ENCODE results near the gene HMGB1.
A peak's percentile ranks its signal among the peaks of the same experiment; 100 is the strongest.

Gene HMGB1

GRCh38 chr13:30465593-30466357 lies at the start of gene HMGB1:
TSS of gene HMGB1 (minus strand) at chr13:30465936. CDS start at chr13:30463680, 2,256 bp downstream.
- DNase-seq = peak; percentile 95

- DNase-seq = no peak
Observed at GRCh38 chr13:30510811-30511371, 45.2 kb upstream of the HMGB1 start.

DNA sequence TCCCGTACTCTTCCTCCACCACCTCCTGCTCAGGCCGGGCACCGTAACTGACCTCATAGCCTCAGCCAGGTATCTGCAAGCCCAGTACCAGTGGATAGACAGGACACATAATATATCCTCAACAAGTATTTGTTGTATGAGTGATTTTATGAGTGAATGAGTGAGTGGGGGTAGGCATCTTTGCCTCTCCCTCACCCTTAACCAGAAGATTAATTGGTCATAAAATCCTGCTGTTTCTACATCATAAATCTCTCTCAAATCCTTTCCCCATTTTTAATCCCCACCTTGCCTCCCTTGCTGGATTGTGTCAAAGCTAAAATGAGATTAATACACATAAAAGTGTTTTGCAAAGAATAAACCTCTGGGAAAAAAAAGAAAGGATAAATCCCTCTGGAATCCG lies 44.4 kb upstream of the HMGB1 start:
- DNase-seq = no peak

DNA sequence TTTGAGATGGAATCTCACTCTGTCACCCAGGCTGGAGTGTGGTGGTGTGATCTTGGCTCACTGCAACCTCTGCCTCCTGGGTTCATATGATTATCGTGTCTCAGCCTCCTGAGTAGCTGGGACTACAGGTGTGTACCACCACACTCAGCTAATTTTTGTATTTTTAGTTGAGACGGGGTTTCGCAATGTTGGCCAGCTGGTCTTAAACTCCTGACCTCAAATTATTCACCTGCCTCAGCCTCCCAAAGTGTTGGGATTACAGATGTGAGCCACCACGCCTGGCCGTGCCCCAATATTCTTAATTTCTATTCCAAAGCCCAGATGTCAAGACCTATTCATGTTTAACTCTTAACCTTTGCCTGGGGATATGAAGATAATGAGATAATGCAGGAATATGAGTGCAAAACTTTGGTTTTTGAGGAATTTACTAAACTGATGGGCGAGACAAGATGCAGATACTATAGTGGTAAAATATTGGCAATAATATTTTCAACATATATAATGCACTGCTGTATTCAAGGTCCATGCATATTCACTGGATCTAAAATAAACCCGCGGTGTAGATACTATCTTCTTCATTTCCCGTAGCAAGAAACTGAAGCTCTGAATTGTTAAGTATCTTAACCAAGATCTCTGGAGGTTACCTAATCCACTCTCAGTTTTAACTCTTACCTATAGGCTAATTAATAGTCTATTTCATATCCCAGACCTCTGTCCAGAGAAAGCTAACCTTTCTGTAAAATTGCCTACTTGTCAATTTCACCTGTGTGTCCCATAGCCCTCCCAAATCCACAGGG lies 43.7 kb upstream of the HMGB1 start:
- no peak for DNase-seq

GRCh38 chr13:30504081-30504480 lies 38.3 kb upstream of the HMGB1 start:
- DNase-seq = no peak

DNA sequence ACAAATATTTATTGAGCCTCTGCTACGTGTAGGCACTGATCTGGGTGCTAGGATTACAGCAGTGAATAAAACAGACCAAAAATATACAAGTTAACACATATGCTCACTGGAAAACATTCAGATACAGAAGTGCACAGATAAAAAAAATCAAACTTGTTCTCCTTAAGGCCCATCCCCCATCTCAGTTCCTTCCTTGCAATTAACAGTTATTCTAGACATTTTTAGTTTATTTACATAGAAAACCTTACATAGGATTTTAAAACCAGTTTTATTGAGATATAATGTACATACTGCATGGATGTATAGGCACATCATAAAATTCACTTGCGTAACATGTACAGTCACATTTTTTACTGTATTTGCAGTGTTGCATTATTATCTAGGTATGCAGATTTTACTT lies 36.5 kb upstream of the HMGB1 start:
- DNase-seq = no peak

GRCh38 chr13:30499338-30499737 lies 33.6 kb upstream of the HMGB1 start:
- DNase-seq = no peak

GRCh38 chr13:30496147-30496546 lies 30.4 kb upstream of the HMGB1 start:
- no peak for DNase-seq

GRCh38 chr13:30495746-30496145 lies 30.0 kb upstream of the HMGB1 start:
- DNase-seq = no peak

DNA sequence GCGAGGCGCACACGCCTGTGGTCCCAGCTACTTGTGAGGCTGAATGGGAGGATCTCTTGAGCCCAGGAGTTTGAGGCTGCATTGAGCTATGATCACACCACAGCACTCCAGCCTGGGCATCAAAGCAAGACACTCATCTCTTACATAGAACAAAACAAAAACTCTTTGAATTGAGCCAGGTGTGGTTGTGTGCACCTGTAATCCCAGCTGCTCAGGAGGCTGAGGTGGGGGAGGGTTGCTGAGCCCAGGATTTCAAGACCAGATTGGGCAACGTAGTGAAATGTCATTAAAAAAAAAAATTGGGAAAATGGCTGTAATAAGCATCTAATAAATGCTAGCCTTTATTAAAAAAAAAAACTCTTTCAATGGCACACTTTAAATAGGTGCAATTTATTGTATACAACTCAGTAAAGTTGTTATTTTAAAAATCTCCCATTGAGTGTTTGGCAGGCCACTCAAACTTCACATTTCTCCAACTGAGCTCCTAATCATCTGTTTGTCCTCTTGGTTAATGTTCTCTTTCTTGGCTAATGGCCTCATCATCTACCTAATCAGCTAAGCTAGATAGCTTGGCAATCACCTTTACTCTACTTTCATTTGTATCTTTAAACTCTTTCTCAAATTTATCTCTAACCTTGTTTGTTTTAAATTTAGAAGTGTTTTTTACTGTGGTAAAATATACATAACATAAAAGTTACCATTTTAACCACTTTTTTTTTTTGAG lies 28.1 kb upstream of the HMGB1 start:
- DNase-seq = no peak

- DNase-seq = no peak
Observed at GRCh38 chr13:30487075-30487470, 21.3 kb upstream of the HMGB1 start.

- no peak for DNase-seq
Observed at GRCh38 chr13:30486230-30487074, 20.7 kb upstream of the HMGB1 start.

GRCh38 chr13:30481241-30481760 lies 15.6 kb upstream of the HMGB1 start:
- no peak for DNase-seq

DNA sequence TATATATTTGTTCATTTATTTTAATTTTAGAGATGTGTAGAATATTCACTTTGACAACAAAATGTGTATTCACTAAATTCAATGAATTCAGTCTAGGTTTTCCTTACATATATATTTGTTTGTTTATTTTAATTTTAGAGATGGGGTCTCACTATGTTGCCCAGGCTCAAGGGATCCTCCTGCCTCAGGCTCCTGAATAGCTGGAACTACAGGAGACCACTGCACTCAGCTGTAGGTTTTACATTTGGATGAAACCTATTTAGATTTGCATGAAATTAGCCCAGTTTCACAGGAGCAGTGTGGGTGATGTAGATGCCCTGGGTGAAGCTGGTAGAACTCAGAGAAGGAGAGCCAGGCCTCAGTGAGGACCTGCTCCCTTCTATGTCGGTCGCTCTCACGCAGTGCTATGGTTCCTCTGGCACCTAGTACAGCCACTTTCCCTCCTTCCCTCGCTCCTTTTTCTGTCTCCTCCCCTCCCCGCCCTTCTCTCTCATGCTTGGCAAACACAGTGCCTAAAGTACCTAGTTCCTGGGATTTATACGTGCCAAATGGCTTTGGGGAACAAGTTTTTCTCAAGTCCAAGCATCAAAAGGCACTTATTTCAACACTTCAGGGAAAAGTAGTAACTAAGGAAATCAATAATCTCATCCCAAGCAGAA lies 14.7 kb upstream of the HMGB1 start:
- DNase-seq = no peak

DNA sequence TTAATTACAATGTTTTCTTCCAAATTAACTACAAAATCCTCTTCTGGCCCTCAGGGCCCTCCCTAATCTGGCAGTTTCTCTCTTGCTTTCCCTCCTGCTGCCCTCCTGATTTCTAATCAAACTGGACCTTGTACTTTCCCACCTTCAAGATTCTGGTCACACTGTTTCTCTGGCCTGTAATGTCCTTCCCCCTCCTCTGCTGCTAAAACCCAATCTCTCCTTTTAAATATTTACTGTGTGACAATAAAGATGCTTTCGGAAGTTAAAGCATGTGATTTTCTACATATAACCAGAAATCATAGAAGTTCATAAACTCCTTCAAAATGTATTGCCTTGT lies 14.1 kb upstream of the HMGB1 start:
- no peak for DNase-seq

GRCh38 chr13:30479154-30479882 lies 13.6 kb upstream of the HMGB1 start:
- no peak for DNase-seq

- DNase-seq = no peak
Observed at GRCh38 chr13:30477346-30478195, 11.8 kb upstream of the HMGB1 start.

DNA sequence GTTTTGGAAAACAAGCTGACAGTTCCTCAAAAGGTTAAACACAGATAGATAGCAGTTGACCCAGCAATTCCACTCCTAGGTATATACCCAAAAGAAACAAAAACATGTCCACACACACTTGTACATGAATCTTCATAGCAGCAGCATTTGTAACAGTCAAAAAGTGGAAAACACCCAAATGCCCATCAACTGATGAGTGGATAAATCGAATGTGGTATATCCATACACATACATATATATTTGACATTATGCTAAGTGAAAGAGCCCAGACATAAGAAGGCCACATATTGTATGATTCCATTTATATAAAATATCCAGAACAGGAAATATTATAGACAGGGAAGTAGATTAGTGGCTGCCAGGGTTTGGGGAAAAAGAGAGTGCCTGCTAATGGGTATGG lies 7.9 kb upstream of the HMGB1 start:
- no peak for DNase-seq

DNA sequence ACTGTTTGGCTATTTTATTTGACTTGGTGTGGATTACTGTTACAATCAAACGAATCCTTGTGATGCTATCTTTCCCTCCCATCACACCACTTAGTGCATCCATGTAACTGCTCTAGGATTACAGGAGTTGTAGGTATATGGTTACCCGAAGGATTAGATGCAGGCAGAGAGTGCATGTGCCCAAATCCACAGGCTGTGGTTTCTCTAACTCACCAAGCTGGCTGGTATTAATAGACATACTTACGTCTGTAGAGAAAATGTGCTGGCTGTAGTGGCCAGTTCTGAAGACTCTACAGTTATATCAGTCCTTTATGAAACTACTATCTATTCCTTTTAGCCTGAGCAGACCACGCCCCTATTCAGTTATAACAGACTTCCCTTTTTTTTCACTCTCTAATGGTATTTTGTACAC lies 1.1 kb upstream of the HMGB1 start:
- no peak for DNase-seq

GRCh38 chr13:30466358-30466714 lies 600 bp upstream of the HMGB1 start:
- no peak for DNase-seq

Data from NCI-H2227 treated with DMSO at 0.1 percent for 48 hours (cell line).